SK-N-SH (cell line): ENCODE measurements around the gene CNTN2.

Experiments used
- TF ChIP-seq, protein P1 (sequence below): IDR thresholded peaks from 2 replicates; pipeline ENCODE4 v1.6.1; 2012; ENCODE audit warnings: mild to moderate bottlenecking, low read depth, low read length, moderate library complexity
- TF ChIP-seq, protein P2 (sequence below): fragments of 200-600 bp; sonication (generic); IDR thresholded peaks from 2 replicates; pipeline ENCODE4 v1.6.1; 2017; ENCODE audit warnings: antibody characterized with exemption, mild to moderate bottlenecking, moderate library complexity

DNA sequence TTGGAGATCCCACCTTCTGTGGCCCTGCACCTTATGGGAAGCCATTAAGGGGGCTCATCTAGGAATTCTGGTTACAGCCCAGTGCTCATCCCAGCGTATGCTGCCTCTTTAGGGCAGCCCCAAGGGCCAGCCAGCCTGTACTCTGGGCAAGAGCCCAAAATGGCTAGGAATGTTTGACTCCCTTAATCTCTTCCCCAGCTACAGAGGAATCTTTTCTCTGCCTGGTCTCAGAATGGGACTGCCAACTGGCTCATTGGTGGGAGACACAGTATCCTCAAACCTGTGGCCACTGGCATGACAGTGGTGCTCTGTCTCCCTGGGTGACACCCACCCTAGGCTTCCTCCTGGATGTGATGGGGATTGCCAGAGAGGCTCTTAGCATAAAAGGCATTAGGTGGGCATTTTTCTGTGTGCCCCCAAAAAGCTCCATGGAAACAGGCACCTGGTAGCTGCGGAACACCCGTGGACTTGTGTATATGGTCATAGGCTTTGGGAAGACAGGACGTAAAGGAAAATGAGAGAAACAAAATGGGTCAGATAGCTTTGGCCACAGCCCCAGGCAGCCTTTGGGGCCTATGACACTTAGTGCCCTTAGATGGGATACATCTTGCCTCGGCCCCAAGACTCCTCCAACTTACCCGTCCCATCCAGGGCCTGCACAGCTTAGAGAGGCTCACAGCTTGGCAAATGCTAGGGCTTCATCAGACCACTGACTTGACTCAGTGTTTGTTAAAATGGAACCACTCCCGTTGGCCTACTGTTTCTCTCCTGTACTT, 34.3 kb downstream of the CNTN2 start:
- TF ChIP-seq, protein P1, sequence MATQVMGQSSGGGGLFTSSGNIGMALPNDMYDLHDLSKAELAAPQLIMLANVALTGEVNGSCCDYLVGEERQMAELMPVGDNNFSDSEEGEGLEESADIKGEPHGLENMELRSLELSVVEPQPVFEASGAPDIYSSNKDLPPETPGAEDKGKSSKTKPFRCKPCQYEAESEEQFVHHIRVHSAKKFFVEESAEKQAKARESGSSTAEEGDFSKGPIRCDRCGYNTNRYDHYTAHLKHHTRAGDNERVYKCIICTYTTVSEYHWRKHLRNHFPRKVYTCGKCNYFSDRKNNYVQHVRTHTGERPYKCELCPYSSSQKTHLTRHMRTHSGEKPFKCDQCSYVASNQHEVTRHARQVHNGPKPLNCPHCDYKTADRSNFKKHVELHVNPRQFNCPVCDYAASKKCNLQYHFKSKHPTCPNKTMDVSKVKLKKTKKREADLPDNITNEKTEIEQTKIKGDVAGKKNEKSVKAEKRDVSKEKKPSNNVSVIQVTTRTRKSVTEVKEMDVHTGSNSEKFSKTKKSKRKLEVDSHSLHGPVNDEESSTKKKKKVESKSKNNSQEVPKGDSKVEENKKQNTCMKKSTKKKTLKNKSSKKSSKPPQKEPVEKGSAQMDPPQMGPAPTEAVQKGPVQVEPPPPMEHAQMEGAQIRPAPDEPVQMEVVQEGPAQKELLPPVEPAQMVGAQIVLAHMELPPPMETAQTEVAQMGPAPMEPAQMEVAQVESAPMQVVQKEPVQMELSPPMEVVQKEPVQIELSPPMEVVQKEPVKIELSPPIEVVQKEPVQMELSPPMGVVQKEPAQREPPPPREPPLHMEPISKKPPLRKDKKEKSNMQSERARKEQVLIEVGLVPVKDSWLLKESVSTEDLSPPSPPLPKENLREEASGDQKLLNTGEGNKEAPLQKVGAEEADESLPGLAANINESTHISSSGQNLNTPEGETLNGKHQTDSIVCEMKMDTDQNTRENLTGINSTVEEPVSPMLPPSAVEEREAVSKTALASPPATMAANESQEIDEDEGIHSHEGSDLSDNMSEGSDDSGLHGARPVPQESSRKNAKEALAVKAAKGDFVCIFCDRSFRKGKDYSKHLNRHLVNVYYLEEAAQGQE = no peak
- TF ChIP-seq, protein P2, sequence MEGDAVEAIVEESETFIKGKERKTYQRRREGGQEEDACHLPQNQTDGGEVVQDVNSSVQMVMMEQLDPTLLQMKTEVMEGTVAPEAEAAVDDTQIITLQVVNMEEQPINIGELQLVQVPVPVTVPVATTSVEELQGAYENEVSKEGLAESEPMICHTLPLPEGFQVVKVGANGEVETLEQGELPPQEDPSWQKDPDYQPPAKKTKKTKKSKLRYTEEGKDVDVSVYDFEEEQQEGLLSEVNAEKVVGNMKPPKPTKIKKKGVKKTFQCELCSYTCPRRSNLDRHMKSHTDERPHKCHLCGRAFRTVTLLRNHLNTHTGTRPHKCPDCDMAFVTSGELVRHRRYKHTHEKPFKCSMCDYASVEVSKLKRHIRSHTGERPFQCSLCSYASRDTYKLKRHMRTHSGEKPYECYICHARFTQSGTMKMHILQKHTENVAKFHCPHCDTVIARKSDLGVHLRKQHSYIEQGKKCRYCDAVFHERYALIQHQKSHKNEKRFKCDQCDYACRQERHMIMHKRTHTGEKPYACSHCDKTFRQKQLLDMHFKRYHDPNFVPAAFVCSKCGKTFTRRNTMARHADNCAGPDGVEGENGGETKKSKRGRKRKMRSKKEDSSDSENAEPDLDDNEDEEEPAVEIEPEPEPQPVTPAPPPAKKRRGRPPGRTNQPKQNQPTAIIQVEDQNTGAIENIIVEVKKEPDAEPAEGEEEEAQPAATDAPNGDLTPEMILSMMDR = no peak
